IPS-18a (cell line): ENCODE results near the gene SEPTIN3.

Experiments used
- H3K27ac ChIP-seq: one replicate; pipeline ENCODE4 v1.5.1; 2013; ENCODE audit warnings: low read length
- H3K27me3 ChIP-seq: one replicate; pipeline ENCODE4 v1.6.1; 2013; ENCODE audit warnings: mild to moderate bottlenecking, low read length; ENCODE audit not compliant: control insufficient read depth, insufficient read depth
- H3K36me3 ChIP-seq: one replicate; pipeline ENCODE4 v1.6.1; 2013; ENCODE audit warnings: low read depth, low read length; ENCODE audit not compliant: control insufficient read depth
- H3K4me1 ChIP-seq: one replicate; pipeline ENCODE4 v1.6.1; 2013; ENCODE audit warnings: low read depth, low read length; ENCODE audit not compliant: control insufficient read depth
- H3K4me3 ChIP-seq: one replicate; pipeline ENCODE4 v1.5.1; 2013; ENCODE audit warnings: low read length
- H3K9ac ChIP-seq: one replicate; pipeline ENCODE4 v1.6.1; 2013; ENCODE audit warnings: mild to moderate bottlenecking, low read length, moderate library complexity
- H3K9me3 ChIP-seq: one replicate; pipeline ENCODE4 v1.6.1; 2013; ENCODE audit warnings: low read depth, low read length; ENCODE audit not compliant: control insufficient read depth

Gene SEPTIN3

GRCh38 chr22:42007922-42008321, 38.7 kb downstream of the SEPTIN3 start:
- Histone ChIP-seq H3K9me3 (peaks cover 4% of the 10 kb centered on the region), H3K4me3 (no peak overlapping the region), H3K27ac (no peak overlapping the region), H3K4me1 (no peaks in the 10 kb centered on the region), H3K36me3 (no peaks in the 10 kb centered on the region), H3K27me3 (no peaks in the 10 kb centered on the region), H3K9ac (no peak overlapping the region)

DNA sequence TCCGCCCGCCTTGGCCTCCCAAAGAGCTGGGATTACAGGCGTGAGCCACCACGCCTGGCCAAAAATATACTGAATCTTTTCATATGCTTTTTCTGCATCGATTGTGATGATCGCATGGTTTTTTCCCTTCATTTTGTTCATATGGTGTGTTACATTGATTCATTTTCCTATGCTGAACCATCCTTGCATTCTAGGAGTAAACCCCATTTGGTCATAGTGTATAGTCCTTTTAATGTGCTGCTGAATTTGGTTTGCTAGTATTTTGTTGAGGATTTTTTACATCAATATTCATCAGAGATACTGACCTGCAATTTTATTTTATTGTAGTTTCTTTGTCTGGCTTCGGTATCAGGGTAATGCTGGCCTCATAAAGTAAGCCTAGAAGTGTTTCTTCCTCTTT, 41.5 kb downstream of the SEPTIN3 start:
- no peak overlapping the region for H3K9ac ChIP-seq
- H3K36me3 ChIP-seq, result no peaks in the 10 kb centered on the region
- H3K4me3 ChIP-seq, result no peak overlapping the region
- no peak overlapping the region for H3K27ac ChIP-seq
- no peaks in the 10 kb centered on the region for H3K27me3 ChIP-seq
- no peaks in the 10 kb centered on the region for H3K4me1 ChIP-seq
- peaks cover 4% of the 10 kb centered on the region for H3K9me3 ChIP-seq

GRCh38 chr22:42013385-42013784, 44.1 kb downstream of the SEPTIN3 start:
- Histone ChIP-seq H3K27me3 (no peaks in the 10 kb centered on the region), H3K4me3 (no peak overlapping the region), H3K9ac (no peak overlapping the region), H3K4me1 (no peaks in the 10 kb centered on the region), H3K9me3 (peaks cover 4% of the 10 kb centered on the region), H3K36me3 (no peaks in the 10 kb centered on the region), H3K27ac (no peak overlapping the region)

GRCh38 chr22:42016111-42016510, 46.9 kb downstream of the SEPTIN3 start:
- Histone ChIP-seq H3K27ac (no peak overlapping the region), H3K4me3 (no peak overlapping the region), H3K36me3 (no peaks in the 10 kb centered on the region), H3K9ac (no peak overlapping the region), H3K9me3 (no peaks in the 10 kb centered on the region), H3K4me1 (no peaks in the 10 kb centered on the region), H3K27me3 (no peaks in the 10 kb centered on the region)

DNA sequence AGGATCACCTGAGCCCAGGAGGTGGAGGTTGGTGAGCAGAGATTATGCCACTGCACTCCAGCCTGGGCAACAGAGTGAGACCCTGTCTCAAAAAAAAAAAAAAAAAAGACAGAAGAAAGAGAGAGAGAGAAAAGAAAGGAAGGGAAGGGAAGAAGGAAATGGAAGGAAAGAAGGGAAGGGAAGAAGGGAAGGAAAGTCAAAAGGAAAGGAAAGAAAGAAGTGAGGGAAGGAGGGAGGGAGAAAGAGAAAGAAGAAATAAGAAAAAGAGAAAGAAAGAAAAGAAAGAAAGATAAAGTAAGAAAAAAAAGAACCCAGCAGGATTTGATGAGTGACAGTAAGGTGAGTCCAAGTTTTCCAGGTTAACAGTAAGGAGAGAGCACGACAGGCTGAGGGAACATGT, 49.0 kb downstream of the SEPTIN3 start:
- H3K4me1 ChIP-seq, result no peaks in the 10 kb centered on the region
- H3K36me3 ChIP-seq, result no peaks in the 10 kb centered on the region
- no peak overlapping the region for H3K27ac ChIP-seq
- H3K9ac ChIP-seq, result no peak overlapping the region
- H3K9me3 ChIP-seq, result no peaks in the 10 kb centered on the region
- H3K27me3 ChIP-seq, result no peaks in the 10 kb centered on the region
- H3K4me3 ChIP-seq, result no peak overlapping the region
